Measurements from ENCODE around the gene C1orf116.

Gene C1orf116

GRCh38 chr1:207035877-207036551 is 3.5 kb upstream of the C1orf116 start:
- ChIA-PET POLR2A (no interaction called here), CTCF (interaction anchor here (0.6 to 1.2 kb wide), 5 partner anchors 11 to 32 kb away, joined by 3 to 4 read pairs (median 3); no protein-coding TSS in a partner anchor)
- H3K36me3 ChIP-seq (ENCODE audit: control insufficient read depth in 2 of 2, insufficient read depth in 1 of 2, low read length in 2 of 2), result no peaks in the 10 kb centered on the region
- no peaks in the 10 kb centered on the region for H3K9me3 ChIP-seq (ENCODE audit: control insufficient read depth, insufficient read depth, low read depth, low read length)
- no peak overlapping the region for H3K27ac ChIP-seq (ENCODE audit: extremely low read depth, low read depth, low read length)
- no peaks in the 10 kb centered on the region for H3K4me1 ChIP-seq (ENCODE audit: control insufficient read depth, insufficient read depth, low read length)
- no peak overlapping the region for H3K4me3 ChIP-seq (ENCODE audit: low read depth, low read length)
- TF ChIP-seq, protein P1, sequence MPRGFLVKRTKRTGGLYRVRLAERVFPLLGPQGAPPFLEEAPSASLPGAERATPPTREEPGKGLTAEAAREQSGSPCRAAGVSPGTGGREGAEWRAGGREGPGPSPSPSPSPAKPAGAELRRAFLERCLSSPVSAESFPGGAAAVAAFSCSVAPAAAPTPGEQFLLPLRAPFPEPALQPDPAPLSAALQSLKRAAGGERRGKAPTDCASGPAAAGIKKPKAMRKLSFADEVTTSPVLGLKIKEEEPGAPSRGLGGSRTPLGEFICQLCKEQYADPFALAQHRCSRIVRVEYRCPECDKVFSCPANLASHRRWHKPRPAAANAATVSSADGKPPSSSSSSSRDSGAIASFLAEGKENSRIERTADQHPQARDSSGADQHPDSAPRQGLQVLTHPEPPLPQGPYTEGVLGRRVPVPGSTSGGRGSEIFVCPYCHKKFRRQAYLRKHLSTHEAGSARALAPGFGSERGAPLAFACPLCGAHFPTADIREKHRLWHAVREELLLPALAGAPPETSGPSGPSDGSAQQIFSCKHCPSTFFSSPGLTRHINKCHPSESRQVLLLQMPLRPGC (tag by site-specific recombination; IDR thresholded peaks at IDR 0.05), result no peak
- TF ChIP-seq, protein P2, sequence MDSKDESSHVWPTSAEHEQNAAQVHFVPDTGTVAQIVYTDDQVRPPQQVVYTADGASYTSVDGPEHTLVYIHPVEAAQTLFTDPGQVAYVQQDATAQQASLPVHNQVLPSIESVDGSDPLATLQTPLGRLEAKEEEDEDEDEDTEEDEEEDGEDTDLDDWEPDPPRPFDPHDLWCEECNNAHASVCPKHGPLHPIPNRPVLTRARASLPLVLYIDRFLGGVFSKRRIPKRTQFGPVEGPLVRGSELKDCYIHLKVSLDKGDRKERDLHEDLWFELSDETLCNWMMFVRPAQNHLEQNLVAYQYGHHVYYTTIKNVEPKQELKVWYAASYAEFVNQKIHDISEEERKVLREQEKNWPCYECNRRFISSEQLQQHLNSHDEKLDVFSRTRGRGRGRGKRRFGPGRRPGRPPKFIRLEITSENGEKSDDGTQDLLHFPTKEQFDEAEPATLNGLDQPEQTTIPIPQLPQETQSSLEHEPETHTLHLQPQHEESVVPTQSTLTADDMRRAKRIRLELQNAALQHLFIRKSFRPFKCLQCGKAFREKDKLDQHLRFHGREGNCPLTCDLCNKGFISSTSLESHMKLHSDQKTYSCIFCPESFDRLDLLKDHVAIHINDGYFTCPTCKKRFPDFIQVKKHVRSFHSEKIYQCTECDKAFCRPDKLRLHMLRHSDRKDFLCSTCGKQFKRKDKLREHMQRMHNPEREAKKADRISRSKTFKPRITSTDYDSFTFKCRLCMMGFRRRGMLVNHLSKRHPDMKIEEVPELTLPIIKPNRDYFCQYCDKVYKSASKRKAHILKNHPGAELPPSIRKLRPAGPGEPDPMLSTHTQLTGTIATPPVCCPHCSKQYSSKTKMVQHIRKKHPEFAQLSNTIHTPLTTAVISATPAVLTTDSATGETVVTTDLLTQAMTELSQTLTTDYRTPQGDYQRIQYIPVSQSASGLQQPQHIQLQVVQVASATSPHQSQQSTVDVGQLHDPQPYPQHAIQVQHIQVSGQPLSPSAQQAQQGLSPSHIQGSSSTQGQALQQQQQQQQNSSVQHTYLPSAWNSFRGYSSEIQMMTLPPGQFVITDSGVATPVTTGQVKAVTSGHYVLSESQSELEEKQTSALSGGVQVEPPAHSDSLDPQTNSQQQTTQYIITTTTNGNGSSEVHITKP (tag by site-specific recombination; IDR thresholded peaks at IDR 0.05), result no peak
- no peak for TF ChIP-seq KLF16 (tag by site-specific recombination; IDR thresholded peaks at IDR 0.05)
- TF ChIP-seq, protein P3, sequence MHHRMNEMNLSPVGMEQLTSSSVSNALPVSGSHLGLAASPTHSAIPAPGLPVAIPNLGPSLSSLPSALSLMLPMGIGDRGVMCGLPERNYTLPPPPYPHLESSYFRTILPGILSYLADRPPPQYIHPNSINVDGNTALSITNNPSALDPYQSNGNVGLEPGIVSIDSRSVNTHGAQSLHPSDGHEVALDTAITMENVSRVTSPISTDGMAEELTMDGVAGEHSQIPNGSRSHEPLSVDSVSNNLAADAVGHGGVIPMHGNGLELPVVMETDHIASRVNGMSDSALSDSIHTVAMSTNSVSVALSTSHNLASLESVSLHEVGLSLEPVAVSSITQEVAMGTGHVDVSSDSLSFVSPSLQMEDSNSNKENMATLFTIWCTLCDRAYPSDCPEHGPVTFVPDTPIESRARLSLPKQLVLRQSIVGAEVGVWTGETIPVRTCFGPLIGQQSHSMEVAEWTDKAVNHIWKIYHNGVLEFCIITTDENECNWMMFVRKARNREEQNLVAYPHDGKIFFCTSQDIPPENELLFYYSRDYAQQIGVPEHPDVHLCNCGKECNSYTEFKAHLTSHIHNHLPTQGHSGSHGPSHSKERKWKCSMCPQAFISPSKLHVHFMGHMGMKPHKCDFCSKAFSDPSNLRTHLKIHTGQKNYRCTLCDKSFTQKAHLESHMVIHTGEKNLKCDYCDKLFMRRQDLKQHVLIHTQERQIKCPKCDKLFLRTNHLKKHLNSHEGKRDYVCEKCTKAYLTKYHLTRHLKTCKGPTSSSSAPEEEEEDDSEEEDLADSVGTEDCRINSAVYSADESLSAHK (tag by site-specific recombination; IDR thresholded peaks at IDR 0.05), result no peak
- TF ChIP-seq ZNF785 (tag by site-specific recombination; IDR thresholded peaks at IDR 0.05), result no peak

DNA sequence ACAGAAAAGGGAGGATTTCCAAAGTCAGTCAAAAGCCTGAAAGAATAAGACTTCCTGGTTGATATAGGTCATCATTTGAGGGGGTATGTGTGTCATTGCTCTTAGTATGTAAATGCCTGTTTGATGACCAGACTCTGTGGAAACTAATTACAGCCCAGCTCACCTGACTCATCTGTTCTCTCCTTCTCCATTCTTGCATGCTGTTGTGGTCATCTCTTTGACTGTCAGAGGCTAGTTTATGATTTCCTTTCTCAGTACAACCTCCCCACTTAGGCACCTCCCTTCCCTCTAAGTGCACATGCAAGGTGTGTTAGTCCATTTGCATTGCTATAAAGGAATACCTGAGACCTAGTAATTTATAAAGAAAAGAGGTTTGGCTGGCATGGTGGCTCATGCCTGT is 2.4 kb upstream of the C1orf116 start:
- CTCF ChIA-PET, result interaction anchor here (0.7 kb wide), 1 partner anchor 402 kb away, joined by 3 read pairs; no protein-coding TSS in a partner anchor
- no peak overlapping the region for H3K27ac ChIP-seq (ENCODE audit: extremely low read depth, low read depth, low read length)
- no peaks in the 10 kb centered on the region for H3K36me3 ChIP-seq (ENCODE audit: control insufficient read depth in 2 of 2, insufficient read depth in 1 of 2, low read length in 2 of 2)
- no peak overlapping the region for H3K4me3 ChIP-seq (ENCODE audit: low read depth, low read length)
- POLR2A ChIA-PET, result no interaction called here
- no peaks in the 10 kb centered on the region for H3K9me3 ChIP-seq (ENCODE audit: control insufficient read depth, insufficient read depth, low read depth, low read length)
- TF ChIP-seq ZNF184 (tag by site-specific recombination; IDR thresholded peaks at IDR 0.05), result 0 out of 2 replicates have a peak, but pooled peaks have one; percentile 8
- peak; percentile 70 for TF ChIP-seq SP7 (tag by site-specific recombination; IDR thresholded peaks at IDR 0.05)
- no peak for TF ChIP-seq ZNF354C (tag by site-specific recombination; IDR thresholded peaks at IDR 0.05; ENCODE audit: borderline replicate concordance, low read depth)
- TF ChIP-seq ZNF560 (tag by site-specific recombination; IDR thresholded peaks at IDR 0.05; ENCODE audit: borderline replicate concordance), result no peak
- TF ChIP-seq PBX3 (CRISPR knock-in tag; IDR thresholded peaks at IDR 0.05), result no peak
- TF ChIP-seq ZSCAN5A (tag by site-specific recombination; IDR thresholded peaks at IDR 0.05), result no peak
- TF ChIP-seq MEIS1 (CRISPR knock-in tag; IDR thresholded peaks at IDR 0.05; ENCODE audit: borderline replicate concordance), result no peak
- H3K4me1 ChIP-seq (ENCODE audit: control insufficient read depth, insufficient read depth, low read length), result no peaks in the 10 kb centered on the region

Data from HEK293 (cell line).